Karpas-422 (cell line): ENCODE results near the gene PCDH9. TPM values are rescaled to one million over a fixed set of nuclear protein-coding genes. Genes with fewer than 3 reads are reported as not detected.

Experiments used
- DNase-seq: peaks from one replicate; pipeline ENCODE4 v3.0.0-alpha.2; 2015
- H2AFZ ChIP-seq: fragments of 200-600 bp; sonication (generic); 2 replicates; pipeline ENCODE4 v1.6.1; 2014; ENCODE audit warnings: antibody characterized with exemption, low read length, mixed read lengths
- H3K27ac ChIP-seq: fragments of 200-600 bp; sonication (generic); 2 replicates; pipeline ENCODE4 v1.5.1; 2014; ENCODE audit warnings: mild to moderate bottlenecking, low read length, moderate library complexity
- H3K27me3 ChIP-seq: fragments of 200-600 bp; sonication (generic); 2 replicates; pipeline ENCODE4 v1.6.1; 2014; ENCODE audit warnings: low read length, mixed read lengths
- H3K36me3 ChIP-seq: fragments of 200-600 bp; sonication (generic); 2 replicates; pipeline ENCODE4 v1.6.1; 2014; ENCODE audit warnings: low read length, mixed read lengths; ENCODE audit not compliant: insufficient read depth
- H3K4me1 ChIP-seq: fragments of 200-600 bp; sonication (generic); 2 replicates; pipeline ENCODE4 v1.6.1; 2014; ENCODE audit warnings: mild to moderate bottlenecking, low read length, mixed read lengths
- H3K4me2 ChIP-seq: fragments of 200-600 bp; sonication (generic); 2 replicates; pipeline ENCODE4 v1.6.1; 2014; ENCODE audit warnings: low read length, low read depth, mild to moderate bottlenecking; ENCODE audit not compliant: poor library complexity, severe bottlenecking
- H3K4me3 ChIP-seq: fragments of 200-600 bp; sonication (generic); 2 replicates; pipeline ENCODE4 v1.5.1; 2014; ENCODE audit warnings: mild to moderate bottlenecking, antibody characterized with exemption, low read length, mixed read lengths
- H3K79me2 ChIP-seq: fragments of 200-600 bp; sonication (generic); 2 replicates; pipeline ENCODE4 v1.6.1; 2014; ENCODE audit warnings: mild to moderate bottlenecking, low read length, mixed read lengths
- H3K9ac ChIP-seq: fragments of 200-600 bp; sonication (generic); 2 replicates; pipeline ENCODE4 v1.6.0; 2014; ENCODE audit warnings: low read length
- H3K9me2 ChIP-seq: fragments of 200-600 bp; sonication (generic), shearing (Covaris generic); replicated peaks from 2 replicates; pipeline ENCODE4 v1.6.0; 2014; ENCODE audit warnings: mild to moderate bottlenecking, low read length, moderate library complexity; ENCODE audit not compliant: insufficient read depth
- H3K9me3 ChIP-seq: fragments of 300-700, 200-600 bp; sonication (generic); 2 replicates; pipeline ENCODE4 v1.6.1; 2014; ENCODE audit warnings: low read length, mixed read lengths
- H4K20me1 ChIP-seq: fragments of 200-600 bp; sonication (generic); 2 replicates; pipeline ENCODE4 v1.6.1; 2014; ENCODE audit warnings: mild to moderate bottlenecking, antibody characterized with exemption, low read length, low read depth; ENCODE audit not compliant: insufficient read depth
- total RNA-seq: library from RNA; depleted of rRNA; stranded (reverse); fragments of >200 nt; shearing (Covaris generic); gene quantifications from 2 replicates; pipeline ENCODE4 v1.2.3, GENCODE V29; 2014; ENCODE audit warnings: low replicate concordance

The PCDH9 gene
- total RNA-seq, 1 experiment from 2014 or later, result 5.8 TPM

DNA sequence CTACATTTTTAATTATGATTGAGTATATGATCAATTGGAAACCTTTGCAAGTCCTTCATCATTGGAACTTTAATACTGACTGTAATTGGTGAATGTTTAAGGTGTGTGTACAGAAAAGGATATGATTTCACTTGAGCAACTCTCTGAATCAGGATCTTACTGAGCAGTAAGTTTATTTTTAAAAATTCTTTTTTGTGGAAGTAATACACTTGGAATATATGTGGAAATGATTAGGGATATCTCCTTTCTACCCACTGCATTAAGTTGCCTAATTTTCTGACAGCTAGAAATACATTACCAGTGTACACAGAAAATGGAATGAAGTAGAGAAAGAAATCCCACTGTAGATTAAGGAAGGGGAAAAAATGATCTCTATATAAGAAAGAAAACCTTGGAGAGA is 865.8 kb downstream of the PCDH9 start:
- Histone ChIP-seq H3K9me2 (no peaks in the 10 kb centered on the region), H3K4me2 (no peak overlapping the region), H3K4me1 (peaks cover 8% of the 10 kb centered on the region), H3K9me3 (no peaks in the 10 kb centered on the region), H3K27ac (no peak overlapping the region), H3K27me3 (no peaks in the 10 kb centered on the region), H3K79me2 (no peaks in the 10 kb centered on the region), H3K36me3 (no peaks in the 10 kb centered on the region), H2AFZ (no peak overlapping the region), H4K20me1 (no peaks in the 10 kb centered on the region), H3K9ac (no peak overlapping the region), H3K4me3 (no peak overlapping the region)
- DNase-seq, result no peak

GRCh38 chr13:66362485-66362884 is 867.7 kb downstream of the PCDH9 start:
- Histone ChIP-seq H4K20me1 (no peaks in the 10 kb centered on the region), H3K27me3 (no peaks in the 10 kb centered on the region), H3K4me1 (peaks cover 8% of the 10 kb centered on the region), H3K27ac (no peak overlapping the region), H3K9me2 (no peaks in the 10 kb centered on the region), H3K36me3 (no peaks in the 10 kb centered on the region), H3K4me2 (no peak overlapping the region), H3K9ac (no peak overlapping the region), H3K79me2 (no peaks in the 10 kb centered on the region), H3K4me3 (no peak overlapping the region), H3K9me3 (no peaks in the 10 kb centered on the region), H2AFZ (peak overlapping the region; percentile 58)
- DNase-seq, result no peak

GRCh38 chr13:66359910-66360552 is 870.1 kb downstream of the PCDH9 start:
- Histone ChIP-seq H3K36me3 (no peaks in the 10 kb centered on the region), H4K20me1 (no peaks in the 10 kb centered on the region), H2AFZ (peak overlapping the region; percentile 75), H3K27ac (no peak overlapping the region), H3K79me2 (no peaks in the 10 kb centered on the region), H3K4me2 (peak overlapping the region; percentile 56), H3K4me3 (0 out of 2 replicates have a peak overlapping the region, but pooled peaks have one; percentile 14), H3K9ac (no peak overlapping the region), H3K9me3 (no peaks in the 10 kb centered on the region), H3K9me2 (no peaks in the 10 kb centered on the region), H3K27me3 (no peaks in the 10 kb centered on the region), H3K4me1 (peaks cover 8% of the 10 kb centered on the region)
- DNase-seq, result no peak

GRCh38 chr13:66359393-66359792 is 870.7 kb downstream of the PCDH9 start:
- H3K4me2 ChIP-seq, result no peak overlapping the region
- H3K9me3 ChIP-seq, result no peaks in the 10 kb centered on the region
- DNase-seq, result no peak
- H3K79me2 ChIP-seq, result no peaks in the 10 kb centered on the region
- no peaks in the 10 kb centered on the region for H3K9me2 ChIP-seq
- H3K9ac ChIP-seq, result no peak overlapping the region
- no peaks in the 10 kb centered on the region for H3K36me3 ChIP-seq
- no peak overlapping the region for H2AFZ ChIP-seq
- H3K4me1 ChIP-seq, result peaks cover 8% of the 10 kb centered on the region
- no peak overlapping the region for H3K4me3 ChIP-seq
- no peaks in the 10 kb centered on the region for H3K27me3 ChIP-seq
- no peaks in the 10 kb centered on the region for H4K20me1 ChIP-seq
- no peak overlapping the region for H3K27ac ChIP-seq

GRCh38 chr13:66358564-66358963 is 871.6 kb downstream of the PCDH9 start:
- Histone ChIP-seq H3K4me1 (peaks cover 8% of the 10 kb centered on the region), H3K36me3 (no peaks in the 10 kb centered on the region), H3K79me2 (no peaks in the 10 kb centered on the region), H3K27ac (no peak overlapping the region), H3K9me2 (no peaks in the 10 kb centered on the region), H3K4me2 (no peak overlapping the region), H4K20me1 (no peaks in the 10 kb centered on the region), H2AFZ (no peak overlapping the region), H3K27me3 (no peaks in the 10 kb centered on the region), H3K9ac (no peak overlapping the region), H3K4me3 (no peak overlapping the region), H3K9me3 (no peaks in the 10 kb centered on the region)
- no peak for DNase-seq

DNA sequence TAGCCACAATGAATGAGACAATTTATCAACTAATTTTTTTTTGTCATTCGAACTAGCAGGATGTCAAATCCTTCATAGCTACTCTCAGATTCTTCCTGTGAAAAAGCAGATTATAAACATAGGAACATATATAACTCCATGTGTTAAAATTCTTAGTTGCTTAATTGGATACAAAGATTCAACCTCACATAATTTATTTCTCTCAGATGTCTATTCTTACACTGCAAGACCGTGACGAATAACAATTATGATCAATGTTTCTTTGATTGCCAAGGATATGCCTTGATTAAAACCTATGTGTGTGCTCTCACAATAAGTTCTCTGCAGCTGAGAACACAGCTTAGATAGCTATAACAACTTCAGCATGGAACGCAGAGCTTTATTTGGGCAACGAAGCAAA is 872.7 kb downstream of the PCDH9 start:
- Histone ChIP-seq H3K36me3 (no peaks in the 10 kb centered on the region), H3K79me2 (no peaks in the 10 kb centered on the region), H2AFZ (no peak overlapping the region), H3K9me3 (no peaks in the 10 kb centered on the region), H3K9ac (no peak overlapping the region), H3K4me2 (no peak overlapping the region), H3K27me3 (no peaks in the 10 kb centered on the region), H3K9me2 (no peaks in the 10 kb centered on the region), H3K4me1 (peaks cover 8% of the 10 kb centered on the region), H3K4me3 (no peak overlapping the region), H3K27ac (no peak overlapping the region), H4K20me1 (no peaks in the 10 kb centered on the region)
- no peak for DNase-seq

DNA sequence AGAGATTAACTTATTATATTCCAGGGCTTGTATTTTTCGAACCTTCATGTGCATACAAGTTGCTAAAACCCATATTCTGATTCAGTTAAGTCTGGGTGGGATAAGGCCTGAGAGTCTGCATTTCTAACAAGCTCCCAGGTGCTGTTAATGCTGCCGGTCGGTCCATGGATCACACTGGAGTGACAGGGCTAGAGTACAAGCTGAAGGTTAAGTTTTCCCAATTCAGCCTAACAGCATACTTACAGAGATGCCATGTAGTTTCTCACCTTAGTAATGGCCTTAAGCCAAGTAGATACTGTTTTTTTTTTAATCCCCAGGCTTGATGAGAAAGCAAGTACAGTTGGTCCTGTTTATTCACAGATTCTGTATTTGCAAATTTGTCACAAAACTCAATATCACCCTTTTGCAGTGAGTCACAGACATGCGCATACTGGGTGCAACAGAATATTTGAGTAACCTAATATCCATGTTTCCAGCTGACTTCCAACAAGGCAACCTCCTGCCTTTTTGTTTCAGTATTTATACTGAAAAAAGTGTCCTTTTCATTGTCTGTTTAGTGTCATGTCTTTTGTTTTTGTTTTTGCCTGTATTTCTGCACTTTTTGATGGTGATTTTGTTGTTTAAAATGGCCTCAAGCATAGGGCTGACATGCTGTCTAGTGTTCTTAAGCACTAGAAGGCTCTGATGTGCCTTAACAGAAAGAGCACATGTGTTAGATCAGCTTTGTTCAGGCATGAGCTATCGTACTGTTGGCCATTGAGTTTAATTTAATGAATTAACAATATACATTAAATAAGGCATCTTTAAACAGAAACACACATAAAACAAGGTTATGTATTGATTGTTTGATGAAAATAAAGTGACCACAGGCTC is 875.0 kb downstream of the PCDH9 start:
- H3K9me2 ChIP-seq, result no peaks in the 10 kb centered on the region
- H3K36me3 ChIP-seq, result no peaks in the 10 kb centered on the region
- H3K27ac ChIP-seq, result no peak overlapping the region
- H3K4me2 ChIP-seq, result no peak overlapping the region
- DNase-seq, result no peak
- H3K4me3 ChIP-seq, result no peak overlapping the region
- H3K79me2 ChIP-seq, result no peaks in the 10 kb centered on the region
- H3K27me3 ChIP-seq, result no peaks in the 10 kb centered on the region
- H3K4me1 ChIP-seq, result peaks cover 4% of the 10 kb centered on the region
- H4K20me1 ChIP-seq, result no peaks in the 10 kb centered on the region
- no peak overlapping the region for H3K9ac ChIP-seq
- no peaks in the 10 kb centered on the region for H3K9me3 ChIP-seq
- H2AFZ ChIP-seq, result 0 out of 2 replicates have a peak overlapping the region, but pooled peaks have one; percentile 23

- Histone ChIP-seq H3K4me3 (no peak overlapping the region), H2AFZ (no peak overlapping the region), H3K9ac (no peak overlapping the region), H4K20me1 (no peaks in the 10 kb centered on the region), H3K36me3 (no peaks in the 10 kb centered on the region), H3K27ac (no peak overlapping the region), H3K9me3 (no peaks in the 10 kb centered on the region), H3K4me2 (no peak overlapping the region), H3K79me2 (no peaks in the 10 kb centered on the region), H3K27me3 (no peaks in the 10 kb centered on the region), H3K9me2 (no peaks in the 10 kb centered on the region), H3K4me1 (no peaks in the 10 kb centered on the region)
- no peak for DNase-seq
Measured at GRCh38 chr13:66353664-66354063, 876.5 kb downstream of the PCDH9 start.
